RPMI8226 (cell line): Measurements from ENCODE around the gene DTX2.
A peak's percentile ranks its signal among the peaks of the same experiment; 100 is the strongest.
"Not testable (repeated sequence)": the region's sequence is repeated elsewhere in the genome, so short reads cannot be mapped to it uniquely, and the experiment has no call there.

Experiments used
- DNase-seq: peaks from one replicate; pipeline ENCODE4 v3.0.0-alpha.2; 2015

Gene DTX2

GRCh38 chr7:76461464-76462101 is at the start of gene DTX2:
Gene DTX2 (plus strand): TSS chr7:76461709. CDS start chr7:76480510, 18,801 bp downstream.
- DNase-seq, result not testable (repeated sequence)

- DNase-seq, result no peak
Measured at GRCh38 chr7:76412249-76412648, 49.3 kb upstream of the DTX2 start.

- DNase-seq, result not testable (repeated sequence)
Measured at GRCh38 chr7:76417654-76418310, 43.7 kb upstream of the DTX2 start.

- not testable (repeated sequence) for DNase-seq
Measured at GRCh38 chr7:76421097-76421496, 40.4 kb upstream of the DTX2 start.

GRCh38 chr7:76423666-76424412 is 37.7 kb upstream of the DTX2 start:
- no peak for DNase-seq

GRCh38 chr7:76424413-76425111 is 36.9 kb upstream of the DTX2 start, which contains the start of gene ZP3:
Gene ZP3 (plus strand): TSS chr7:76424950. CDS start chr7:76424965, 15 bp downstream.
- peak; percentile 33 for DNase-seq

- no peak for DNase-seq
Measured at GRCh38 chr7:76425156-76425555, 36.4 kb upstream of the DTX2 start.

- not testable (repeated sequence) for DNase-seq
Measured at GRCh38 chr7:76425558-76425957, 36.0 kb upstream of the DTX2 start.

- no peak for DNase-seq
Measured at GRCh38 chr7:76426246-76426645, 35.3 kb upstream of the DTX2 start.

- no peak for DNase-seq
Measured at GRCh38 chr7:76427635-76428034, 33.9 kb upstream of the DTX2 start.

GRCh38 chr7:76428149-76428823 is 33.2 kb upstream of the DTX2 start:
- DNase-seq, result no peak

- no peak for DNase-seq
Measured at GRCh38 chr7:76428868-76429805, 32.4 kb upstream of the DTX2 start.

- DNase-seq, result no peak
Measured at GRCh38 chr7:76430211-76430610, 31.3 kb upstream of the DTX2 start.

- DNase-seq, result no peak
Measured at GRCh38 chr7:76430836-76431235, 30.7 kb upstream of the DTX2 start.

GRCh38 chr7:76437873-76438272 is 23.6 kb upstream of the DTX2 start:
- peak; percentile 82 for DNase-seq

- not testable (repeated sequence) for DNase-seq
Measured at GRCh38 chr7:76439120-76439888, 22.2 kb upstream of the DTX2 start.

GRCh38 chr7:76440404-76440803 is 21.1 kb upstream of the DTX2 start:
- not testable (repeated sequence) for DNase-seq

- not testable (repeated sequence) for DNase-seq
Measured at GRCh38 chr7:76441792-76442191, 19.7 kb upstream of the DTX2 start.

- DNase-seq, result not testable (repeated sequence)
Measured at GRCh38 chr7:76442664-76443446, 18.7 kb upstream of the DTX2 start.

- peak; percentile 60 for DNase-seq
Measured at GRCh38 chr7:76443846-76444245, 17.7 kb upstream of the DTX2 start.
